Skeletal muscle cell (primary cell): Measurements from ENCODE around the gene FCER2.
A peak's percentile ranks its signal among the peaks of the same experiment; 100 is the strongest.

Experiments
- DNase-seq: peaks from one replicate; pipeline ENCODE4 v3.0.0-alpha.2; 2010; ENCODE audit warnings: low read depth
- H3K4me3 ChIP-seq: 2 replicates; pipeline ENCODE4 v1.5.1; 2011; ENCODE audit warnings: low read depth, mild to moderate bottlenecking, control low read depth, low read length, moderate library complexity

FCER2 gene

DNA sequence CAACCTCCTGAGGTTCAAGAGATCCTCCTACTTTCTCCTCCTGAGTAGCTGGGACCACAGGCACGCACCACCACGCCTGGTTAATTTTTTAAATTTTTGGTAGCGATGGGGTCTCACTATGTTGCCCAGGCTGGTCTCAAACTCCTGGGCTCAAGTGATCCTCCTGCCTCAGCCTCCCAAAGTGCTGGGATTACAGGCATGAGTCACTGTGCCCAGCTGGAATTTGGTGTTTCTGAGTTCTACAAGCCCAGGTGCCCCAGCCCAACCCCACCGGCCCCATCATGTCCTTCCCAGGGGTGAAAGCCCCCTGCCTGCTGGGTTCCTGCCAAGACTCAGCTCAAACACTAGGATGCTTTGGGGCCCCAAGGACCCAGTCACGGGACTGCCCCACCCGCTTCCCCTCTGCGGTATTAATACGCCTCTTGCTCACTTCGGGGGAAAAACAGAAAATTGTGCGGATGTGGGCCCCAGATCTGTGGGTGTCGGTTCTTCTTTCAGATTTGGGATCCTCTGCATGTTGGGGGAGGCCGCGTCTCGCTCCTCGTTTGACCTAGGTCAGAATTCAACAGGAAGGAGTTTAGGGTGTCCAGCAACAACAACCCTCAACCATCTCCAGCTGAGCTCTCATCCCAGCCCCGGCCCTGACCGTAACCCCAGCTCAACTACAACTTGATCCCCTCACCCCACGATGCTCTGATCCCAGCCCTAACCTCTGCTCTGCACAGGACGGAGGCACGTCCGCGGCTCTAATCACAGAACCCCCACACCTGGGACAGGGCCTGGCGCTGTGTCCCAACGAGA, 3.7 kb upstream of the FCER2 start:
- DNase-seq: no peak
- H3K4me3 ChIP-seq: no peak overlapping the region

DNA sequence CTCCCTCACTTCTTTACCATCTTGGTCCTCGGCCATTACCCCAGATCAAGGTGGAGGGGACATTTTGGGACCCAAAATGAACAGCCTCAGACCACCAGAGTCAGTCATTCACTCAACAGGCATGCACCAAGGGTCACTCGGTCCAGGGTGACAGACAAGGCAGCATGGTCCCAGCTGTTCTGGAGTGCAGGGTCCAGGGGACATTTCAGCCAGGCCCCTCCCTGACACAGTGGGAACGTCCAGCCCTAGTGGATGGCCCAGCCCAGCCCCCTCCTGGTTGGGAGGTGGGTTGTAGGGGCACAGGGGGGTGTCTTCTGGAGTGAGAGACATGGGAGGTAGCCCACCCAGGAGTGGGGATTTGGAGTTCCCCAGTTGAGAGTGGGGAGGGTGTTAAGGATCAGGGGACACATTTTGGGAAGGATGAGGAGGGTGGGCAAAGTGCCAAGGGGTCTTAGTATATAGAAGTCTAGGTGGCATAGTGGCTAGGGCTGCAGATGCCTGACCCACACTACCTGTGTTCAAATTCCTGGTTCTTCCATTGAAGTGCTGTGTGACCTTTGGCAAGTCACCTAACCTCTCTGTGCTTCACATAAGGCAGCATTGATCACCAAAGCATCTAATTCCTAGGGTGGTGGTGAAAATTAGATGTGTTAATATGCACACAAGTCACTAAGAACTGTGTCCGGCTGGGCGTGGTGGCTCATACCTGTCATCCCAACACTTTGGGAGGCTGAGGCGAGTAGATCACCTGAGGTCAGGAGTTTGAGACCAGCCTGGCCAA, 2.5 kb upstream of the FCER2 start:
- H3K4me3 ChIP-seq: no peak overlapping the region
- no peak for DNase-seq

DNA sequence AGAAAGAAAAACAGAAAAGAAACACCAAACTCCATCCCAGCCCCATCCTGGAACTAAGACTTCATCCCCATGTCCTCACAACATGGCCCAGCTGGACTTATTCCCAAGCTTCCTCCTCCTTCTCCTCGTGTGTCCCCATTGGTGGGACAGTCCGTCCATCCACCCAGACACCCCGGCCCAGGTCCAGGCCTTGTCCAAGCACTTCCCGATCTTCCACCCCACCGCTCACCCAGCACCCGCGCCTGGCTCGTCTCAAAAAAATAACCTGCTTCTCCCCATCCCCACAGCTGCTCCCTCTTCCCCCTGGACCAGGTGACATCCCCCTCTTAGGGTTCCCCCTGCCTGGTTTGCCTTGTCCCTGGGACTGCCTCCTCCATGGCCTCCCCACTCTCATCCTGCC, 1.4 kb upstream of the FCER2 start:
- DNase-seq: no peak
- no peak overlapping the region for H3K4me3 ChIP-seq

DNA sequence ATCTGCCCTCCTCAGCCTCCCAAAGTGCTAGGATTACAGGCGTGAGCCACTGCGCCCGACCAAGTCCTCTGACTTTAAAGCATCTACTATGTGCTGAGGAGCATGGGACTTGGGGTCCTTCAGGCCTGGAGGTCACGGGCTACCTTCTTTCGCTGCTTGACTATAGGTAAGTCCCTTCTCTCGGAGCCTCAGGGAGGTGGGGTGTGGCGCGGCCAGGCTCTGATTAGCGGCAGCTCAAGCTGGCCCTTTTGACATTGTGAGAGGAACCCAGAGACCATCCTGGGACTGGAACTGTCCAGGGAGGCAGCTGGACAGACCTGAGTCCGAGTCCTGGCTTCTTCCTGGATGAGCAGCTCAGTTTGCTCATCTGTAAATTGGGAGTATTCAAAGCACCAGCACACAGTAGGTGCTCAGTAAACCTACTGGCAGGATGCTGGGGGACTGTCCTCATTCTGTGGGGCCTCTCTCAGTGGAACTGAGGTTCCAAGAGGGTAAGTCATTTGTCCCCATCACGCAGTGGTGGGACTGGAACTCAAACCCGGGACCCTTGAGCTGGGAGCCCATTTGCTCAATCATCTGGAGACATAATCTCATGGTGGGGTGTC, 780 bp downstream of the FCER2 start:
- no peak overlapping the region for H3K4me3 ChIP-seq
- no peak for DNase-seq

DNA sequence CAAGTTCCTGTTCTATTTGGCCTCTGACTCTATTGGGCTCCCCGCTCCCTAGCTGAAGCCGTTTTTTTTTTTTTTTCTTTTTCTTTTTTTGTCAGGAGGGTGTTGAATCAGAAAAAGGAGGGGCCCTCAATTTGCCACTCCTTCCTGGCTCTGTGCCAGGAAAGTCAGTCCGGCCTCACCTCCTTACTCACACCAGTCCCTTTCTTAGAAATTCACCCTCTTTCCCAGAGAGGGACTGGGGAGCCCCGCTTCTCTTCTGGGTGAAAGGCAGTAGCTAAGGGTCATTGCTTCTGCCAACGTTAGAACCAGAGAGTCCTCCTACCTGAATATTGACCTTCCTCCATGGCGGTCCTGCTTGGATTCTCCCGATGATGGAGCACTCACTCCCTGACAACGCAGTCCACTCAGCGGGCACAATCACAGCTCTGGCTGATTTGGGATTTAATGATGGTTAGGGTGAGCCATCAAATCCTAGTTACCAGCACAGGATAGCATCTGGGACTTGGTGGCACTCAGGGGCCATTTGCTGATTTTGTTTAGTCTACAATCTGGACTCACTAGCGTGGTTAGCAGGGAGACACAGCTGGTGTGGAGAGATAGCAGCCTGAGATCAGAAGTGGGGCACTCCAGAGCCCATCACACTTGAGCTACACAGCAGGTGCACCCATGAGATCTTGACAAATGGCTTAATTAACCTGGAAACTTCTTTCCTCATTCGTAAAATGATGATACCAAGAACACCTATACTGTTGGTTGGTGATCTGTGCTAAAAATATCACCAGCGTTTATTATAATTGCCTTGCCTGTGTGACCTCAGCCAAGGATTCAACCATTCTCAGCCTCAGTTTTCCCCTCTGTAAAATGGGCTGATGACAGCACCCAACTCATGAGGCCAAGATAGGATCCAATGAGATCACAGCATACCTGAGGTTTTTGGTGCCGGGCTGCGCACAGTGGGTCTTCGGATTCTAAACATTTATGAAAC, 2.2 kb downstream of the FCER2 start:
- no peak overlapping the region for H3K4me3 ChIP-seq
- no peak for DNase-seq

DNA sequence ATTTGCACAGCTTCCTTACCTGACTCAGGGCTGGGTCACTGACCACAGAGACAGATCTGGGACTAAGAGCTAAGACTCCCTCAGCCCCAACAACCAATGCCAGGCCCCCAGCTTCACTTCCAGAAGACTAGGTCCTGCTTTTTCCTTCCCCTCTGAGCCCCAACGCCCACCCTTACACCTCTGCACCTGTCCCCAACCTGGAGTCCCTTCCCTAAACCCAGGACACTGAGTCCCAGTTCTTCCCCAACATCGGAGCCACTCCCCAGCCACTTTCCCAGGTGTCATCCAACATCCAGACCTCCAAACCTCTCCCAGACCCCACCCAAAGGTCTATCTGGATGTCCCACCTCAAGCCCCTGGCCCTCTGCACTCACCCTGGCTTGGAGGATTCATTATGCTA, 2.9 kb downstream of the FCER2 start:
- DNase-seq: no peak
- no peak overlapping the region for H3K4me3 ChIP-seq

DNA sequence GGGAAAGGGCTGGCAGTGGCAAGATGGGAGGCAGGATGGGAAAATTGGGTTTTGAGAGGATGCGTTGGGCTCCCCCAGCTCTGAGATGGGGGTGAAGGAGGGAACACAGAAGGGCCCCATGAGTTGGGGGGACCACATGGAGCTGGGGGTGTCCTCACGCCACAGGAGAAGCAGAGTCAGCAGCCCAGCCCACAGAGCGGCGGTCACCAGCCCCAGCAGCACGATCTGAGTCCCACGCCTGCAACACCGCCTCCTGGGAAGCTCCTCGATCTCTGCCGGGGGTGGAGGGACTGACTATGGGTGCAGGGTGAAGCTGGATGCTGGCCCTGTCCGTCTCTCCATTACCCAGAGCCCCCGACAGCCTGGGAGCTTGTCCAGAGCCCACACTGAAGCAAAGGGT, 3.3 kb downstream of the FCER2 start:
- no peak overlapping the region for H3K4me3 ChIP-seq
- DNase-seq: no peak

DNA sequence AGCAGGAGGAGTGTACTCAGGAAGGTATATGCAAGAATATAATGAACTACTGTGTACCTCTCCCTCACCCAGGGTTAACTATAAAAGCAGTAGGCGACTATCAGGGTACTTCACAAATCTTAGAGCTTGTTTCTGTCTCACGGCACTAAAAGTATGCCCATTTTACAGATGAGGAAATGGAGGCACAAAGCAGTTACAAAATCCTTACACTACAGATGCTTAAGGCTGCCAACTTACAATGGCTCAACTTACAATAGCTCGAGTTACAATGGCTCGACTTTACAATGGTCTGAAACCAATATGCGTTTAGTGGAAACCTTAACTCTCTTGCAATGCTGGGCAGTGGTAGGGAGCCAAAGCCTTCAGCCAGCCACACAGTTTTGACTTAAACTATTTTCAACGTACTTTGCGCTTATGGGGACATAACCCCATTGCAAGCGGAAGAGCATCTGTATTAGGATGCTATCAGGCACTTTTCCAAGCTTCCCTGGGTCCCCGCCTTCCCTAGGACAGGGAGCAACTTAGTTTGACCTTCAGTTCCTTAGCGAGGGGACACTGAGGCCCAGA, 4.1 kb downstream of the FCER2 start:
- H3K4me3 ChIP-seq: no peak overlapping the region
- no peak for DNase-seq

DNA sequence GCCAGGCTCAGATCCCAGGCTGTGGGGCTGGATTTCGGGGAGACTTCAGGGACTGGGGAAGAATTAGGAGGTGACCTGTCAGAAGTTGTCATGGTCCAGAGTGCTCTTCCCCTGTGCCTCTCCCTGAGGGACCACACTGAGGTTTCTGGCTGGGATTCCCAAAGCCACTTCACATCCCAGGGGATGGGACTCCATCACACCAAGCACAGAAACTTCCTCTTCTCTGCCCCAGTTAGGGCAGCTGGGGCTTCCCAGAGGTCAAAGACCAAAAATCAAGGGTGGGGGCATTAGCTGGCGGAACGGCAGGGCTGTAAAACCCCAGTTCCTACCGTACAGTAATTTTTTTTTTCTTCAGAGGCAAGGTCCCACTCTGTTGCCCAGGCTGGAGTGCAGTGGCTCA, 7.4 kb downstream of the FCER2 start:
- no peak for DNase-seq
- H3K4me3 ChIP-seq: no peak overlapping the region

DNA sequence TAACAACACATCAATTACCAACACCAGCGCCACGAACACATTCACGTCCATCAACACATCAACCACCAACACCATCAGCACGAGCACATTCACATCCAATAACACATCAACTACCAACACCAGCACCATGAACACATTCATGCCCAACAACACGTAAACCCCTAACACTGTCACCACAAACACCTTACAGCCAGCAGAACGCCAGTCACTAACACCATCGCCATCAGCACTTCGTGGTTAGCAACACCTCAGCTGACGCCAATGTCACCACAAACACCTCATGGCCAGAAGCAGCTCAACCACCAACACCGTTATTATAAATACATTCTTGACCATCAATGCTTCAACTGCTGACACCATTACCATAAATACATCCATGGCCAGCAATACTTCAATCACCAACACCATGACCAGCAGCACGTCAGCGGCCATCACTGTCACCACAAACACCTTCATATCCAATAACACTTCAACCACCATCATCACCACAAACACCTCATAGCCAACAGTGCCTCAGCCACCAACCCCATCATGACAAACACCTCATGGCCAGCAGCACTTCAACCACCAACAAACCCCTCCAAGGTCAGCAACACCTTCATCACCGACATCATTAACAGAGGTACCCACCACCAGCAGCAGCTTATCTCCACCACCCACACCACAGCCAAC, 9.4 kb downstream of the FCER2 start:
- DNase-seq: no peak
- no peak overlapping the region for H3K4me3 ChIP-seq

DNA sequence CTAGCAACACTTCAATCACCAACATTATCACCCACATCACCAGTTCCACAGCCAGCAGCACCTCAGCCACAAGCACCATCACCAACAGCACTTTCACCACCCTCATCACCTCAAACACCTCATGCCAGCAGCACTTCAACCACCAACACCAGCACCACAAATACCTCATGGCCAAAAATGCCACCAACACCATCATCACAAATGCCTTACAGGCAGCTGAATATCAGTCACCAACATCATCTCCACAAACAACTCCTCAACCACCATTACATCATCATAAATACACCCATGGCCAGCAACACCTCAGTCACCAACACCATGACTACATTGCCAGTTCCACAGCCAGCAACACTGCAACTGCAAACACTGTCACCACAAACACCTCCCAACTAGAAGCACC, 10.4 kb downstream of the FCER2 start:
- no peak for DNase-seq

DNA sequence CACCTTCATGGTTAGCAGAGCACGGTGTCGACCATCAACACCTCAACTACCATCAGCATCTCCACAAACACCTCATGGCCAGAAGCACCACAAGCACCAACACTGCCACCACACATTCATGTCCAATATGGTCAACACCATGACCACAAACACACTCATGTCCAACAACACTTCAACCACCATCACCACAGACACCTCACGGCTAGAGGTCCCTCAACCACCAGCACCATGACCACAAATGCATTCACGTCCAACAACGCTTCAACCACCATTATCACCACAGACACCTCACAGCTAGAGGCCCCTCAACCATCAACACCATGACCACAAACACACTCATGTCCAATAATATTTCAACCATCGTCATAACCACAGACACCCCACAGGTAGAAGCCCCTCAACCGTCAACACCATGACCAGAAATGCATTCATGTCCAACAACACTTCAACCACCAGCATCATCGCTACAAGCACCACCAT, 11.1 kb downstream of the FCER2 start:
- DNase-seq: no peak
- H3K4me3 ChIP-seq: no peak overlapping the region

More for the DNA sequence above, 10.4 kb downstream of the FCER2 start:
- no peak overlapping the region for H3K4me3 ChIP-seq

DNA sequence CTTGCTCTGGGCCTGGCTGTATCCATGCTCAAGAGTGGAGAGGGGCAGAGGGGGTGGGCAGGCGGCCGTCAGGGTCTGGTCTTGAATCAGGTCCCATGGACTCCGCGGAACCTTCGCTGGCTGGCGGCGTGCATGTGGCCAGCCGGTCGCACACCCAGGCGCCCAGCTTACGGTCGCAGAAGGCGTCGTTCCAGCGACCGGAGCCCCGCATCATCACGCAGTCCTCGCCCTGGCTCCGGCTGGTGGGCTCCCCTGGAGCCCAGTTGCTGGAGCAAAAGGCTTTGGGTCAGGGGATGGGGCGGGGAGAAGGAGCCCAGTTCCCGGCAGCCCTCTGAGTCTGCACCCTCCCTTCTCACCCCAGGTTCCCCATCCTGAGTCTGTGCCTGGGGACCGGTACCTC, 12.8 kb downstream of the FCER2 start:
- no peak for DNase-seq

DNA sequence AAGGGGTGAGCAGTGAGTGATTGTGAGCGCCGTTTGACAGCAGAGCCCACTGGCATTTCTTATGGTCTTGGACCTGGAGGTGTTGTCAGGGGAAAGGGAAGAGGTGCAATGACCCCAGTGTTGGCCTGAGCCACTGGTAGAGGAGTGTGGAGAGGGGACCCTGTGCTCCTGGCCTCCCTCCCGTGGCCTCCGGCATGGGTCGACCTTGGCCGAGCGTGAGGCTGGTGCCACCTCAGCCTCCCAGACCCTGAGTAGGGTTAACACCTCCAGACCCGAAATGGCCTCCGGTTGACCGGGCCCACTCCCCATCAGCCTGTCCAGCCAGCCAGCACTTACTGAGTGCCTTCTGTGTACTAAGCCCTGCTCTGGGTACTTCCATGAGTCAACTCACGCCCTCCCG, 14.8 kb downstream of the FCER2 start:
- no peak for DNase-seq
- H3K4me3 ChIP-seq: no peak overlapping the region

More for the DNA sequence above, 12.8 kb downstream of the FCER2 start:
- no peak overlapping the region for H3K4me3 ChIP-seq

DNA sequence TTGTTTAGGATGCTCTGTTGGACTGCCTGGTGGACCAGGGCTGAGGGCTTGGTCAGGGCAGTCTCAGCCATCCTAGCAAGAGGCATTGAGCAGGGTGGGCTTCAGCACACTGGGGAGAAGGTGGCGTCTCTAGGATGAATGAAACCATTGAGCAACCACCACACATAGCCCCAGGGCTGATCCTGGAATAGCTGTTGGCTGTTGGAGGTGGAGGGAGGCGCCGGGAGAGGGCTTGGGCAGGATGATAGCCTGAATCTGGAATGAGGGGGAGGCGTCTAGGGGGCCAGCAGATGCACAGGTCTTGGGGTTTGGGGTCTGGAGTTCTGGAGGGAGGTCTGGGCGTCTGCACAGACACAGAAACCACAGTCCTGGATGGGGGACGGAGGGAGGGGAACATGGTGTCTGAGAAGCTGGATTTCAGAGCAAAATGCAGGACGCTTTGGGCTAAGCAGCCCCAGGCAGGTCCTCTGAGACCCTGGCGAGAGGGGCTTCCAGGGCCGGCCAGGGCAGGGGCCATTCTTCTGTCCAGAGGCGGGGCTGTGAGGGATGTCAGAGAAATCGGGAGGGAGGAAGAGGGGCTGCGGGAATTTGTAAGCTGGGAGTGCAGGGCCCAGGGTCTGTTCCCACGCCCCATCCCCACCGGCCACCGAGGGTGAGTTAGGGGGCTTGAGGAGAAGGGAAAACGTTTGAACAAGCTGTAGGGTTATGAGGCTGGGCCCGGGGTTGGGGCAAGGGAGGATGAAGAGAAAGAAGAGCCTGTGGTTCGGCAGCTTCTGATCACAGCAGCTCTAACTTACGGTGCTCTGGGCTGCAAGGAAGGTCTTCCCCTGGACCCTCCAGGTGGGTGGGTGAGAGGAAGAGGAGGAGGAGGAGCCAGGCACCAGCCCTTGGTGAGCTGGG, 16.1 kb downstream of the FCER2 start:
- H3K4me3 ChIP-seq: no peak overlapping the region
- DNase-seq: no peak

DNA sequence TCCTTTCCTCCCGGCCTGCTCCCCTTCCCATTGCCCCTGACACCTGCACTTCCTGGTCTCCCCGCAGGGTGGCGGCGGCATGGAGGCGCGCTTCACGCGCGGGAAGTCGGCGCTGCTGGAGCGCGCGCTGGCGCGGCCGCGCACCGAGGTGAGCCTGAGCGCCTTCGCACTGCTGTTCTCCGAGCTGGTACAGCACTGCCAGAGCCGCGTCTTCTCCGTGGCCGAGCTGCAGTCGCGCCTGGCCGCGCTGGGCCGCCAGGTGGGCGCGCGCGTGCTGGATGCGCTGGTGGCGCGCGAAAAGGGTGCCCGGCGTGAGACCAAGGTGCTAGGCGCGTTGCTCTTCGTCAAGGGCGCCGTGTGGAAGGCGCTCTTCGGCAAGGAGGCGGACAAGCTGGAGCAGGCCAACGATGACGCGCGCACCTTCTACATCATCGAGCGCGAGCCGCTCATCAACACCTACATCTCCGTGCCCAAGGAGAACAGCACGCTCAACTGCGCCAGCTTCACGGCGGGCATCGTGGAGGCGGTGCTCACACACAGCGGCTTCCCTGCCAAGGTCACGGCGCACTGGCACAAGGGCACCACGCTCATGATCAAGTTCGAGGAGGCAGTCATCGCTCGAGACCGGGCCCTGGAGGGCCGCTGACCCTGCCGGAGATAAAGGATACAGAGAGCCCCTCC, 19.6 kb downstream of the FCER2 start:
- no peak for DNase-seq
- peak overlapping the region; percentile 99 for H3K4me3 ChIP-seq
